ENCODE measurements around the gene SMIM38.

The SMIM38 gene

DNA sequence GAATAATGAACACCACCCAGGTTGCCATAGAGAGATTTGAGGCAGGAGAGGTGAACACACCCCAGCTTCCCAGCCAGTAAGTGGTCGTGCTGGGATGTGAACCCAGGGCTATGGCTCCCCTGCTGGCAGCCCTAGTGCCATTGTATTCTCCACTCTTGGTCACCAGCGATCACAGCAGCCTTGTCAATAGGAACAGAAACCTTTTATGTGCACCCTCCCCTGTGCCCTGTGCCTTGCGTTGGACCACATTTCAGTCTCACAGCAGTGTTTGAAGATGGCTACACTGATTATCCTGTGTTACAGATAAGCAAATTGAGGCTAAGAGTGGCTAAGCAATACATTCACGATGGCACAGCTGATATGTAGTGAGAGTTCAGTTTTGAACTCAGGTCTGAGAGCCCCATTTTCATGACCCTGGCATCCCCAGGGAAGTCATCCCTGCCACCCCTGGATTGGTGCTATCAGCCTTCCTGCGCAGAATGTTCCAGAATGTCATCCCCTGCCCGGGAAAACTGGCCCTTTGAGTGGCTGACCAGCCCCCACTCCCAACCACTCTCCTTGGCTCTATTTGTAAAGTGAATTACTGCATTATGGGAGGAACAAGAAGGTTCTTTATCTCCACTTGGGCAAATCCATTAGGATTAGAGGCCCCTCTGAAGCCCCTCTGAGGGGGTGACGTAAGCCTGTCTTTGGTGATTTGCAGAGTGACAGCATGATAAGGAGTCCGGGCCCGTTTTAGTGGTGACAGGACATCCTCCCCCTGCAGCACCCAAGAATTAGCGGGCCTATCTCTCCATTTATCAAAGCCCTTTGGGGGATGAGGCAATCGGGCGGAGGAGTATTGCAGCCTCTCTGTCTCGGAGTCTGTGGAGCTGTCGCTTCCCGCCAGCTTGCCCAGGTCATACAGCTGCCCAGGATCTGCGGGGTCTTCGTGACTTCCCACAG, 30.9 kb downstream of the SMIM38 start:
- no peak for DNase-seq

DNA sequence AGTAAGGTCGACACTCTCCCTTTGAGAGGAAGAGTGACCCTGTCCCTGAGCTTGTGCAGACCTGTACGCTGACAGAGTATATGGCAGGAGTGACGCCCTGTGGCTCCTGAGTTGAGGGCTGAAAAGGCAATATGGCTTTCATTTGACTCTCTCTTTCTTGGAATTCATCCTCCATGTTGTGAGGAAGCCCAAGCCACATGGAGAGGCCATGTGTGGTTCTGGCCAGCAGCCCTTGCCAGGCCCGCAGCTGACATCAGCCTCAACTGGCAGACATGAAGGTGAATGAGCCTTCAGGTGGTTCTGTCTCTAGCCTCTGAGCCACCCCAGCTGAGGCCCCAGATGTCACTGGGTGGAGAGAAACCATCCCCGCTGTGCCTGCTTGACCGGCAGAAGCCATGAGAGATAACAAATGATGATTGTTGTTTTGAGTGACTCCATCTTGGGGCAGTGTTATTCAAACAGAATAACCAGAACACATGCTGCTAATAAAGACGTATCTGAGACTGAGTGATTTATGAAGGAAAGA, 31.9 kb downstream of the SMIM38 start:
- no peak for DNase-seq

DNA sequence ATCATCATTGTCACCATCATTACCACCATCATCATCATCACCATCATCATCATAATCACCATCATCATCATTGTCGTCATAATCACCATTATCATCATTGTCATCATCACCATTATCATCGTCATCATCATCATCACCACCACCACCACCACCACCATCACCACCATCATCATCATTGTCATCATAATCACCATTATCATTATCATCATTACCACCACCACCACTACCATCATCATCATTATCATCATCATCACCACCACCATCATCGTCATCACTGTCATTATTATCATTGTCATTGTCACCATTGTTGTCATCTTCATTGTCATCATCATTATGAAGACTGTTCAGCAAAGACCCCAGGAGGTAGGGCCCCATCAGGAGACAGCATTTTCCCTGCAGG, 33.3 kb downstream of the SMIM38 start:
- no peak for DNase-seq

- no peak for DNase-seq
These were observed 35.2 kb downstream of the SMIM38 start for GRCh38 chr11:69190796-69191536.

GRCh38 chr11:69192301-69192721, 36.6 kb downstream of the SMIM38 start:
- no peak for DNase-seq

GRCh38 chr11:69193151-69193550, 37.4 kb downstream of the SMIM38 start:
- DNase-seq: no peak

GRCh38 chr11:69193629-69194028, 37.9 kb downstream of the SMIM38 start:
- DNase-seq: peak; percentile 13

- DNase-seq: no peak
These were observed 38.7 kb downstream of the SMIM38 start for GRCh38 chr11:69194396-69194795.

DNA sequence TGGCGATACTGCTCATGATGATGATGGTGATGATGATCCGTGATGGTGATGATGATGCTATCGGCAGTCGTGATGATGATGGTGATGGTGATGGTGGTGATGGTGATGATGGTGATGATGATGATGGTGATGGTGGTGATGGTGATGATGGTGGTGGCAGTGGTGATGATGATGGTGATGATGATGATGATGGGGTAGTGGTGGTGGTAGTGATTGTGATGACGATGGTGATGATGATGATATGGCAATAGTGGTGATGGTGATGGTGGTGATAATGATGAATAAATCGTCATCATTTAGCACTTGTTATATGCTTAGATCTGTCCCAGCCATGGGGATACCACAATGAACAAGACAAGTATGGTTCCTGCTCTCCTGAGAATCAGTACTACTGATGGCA, 39.2 kb downstream of the SMIM38 start:
- no peak for DNase-seq

DNA sequence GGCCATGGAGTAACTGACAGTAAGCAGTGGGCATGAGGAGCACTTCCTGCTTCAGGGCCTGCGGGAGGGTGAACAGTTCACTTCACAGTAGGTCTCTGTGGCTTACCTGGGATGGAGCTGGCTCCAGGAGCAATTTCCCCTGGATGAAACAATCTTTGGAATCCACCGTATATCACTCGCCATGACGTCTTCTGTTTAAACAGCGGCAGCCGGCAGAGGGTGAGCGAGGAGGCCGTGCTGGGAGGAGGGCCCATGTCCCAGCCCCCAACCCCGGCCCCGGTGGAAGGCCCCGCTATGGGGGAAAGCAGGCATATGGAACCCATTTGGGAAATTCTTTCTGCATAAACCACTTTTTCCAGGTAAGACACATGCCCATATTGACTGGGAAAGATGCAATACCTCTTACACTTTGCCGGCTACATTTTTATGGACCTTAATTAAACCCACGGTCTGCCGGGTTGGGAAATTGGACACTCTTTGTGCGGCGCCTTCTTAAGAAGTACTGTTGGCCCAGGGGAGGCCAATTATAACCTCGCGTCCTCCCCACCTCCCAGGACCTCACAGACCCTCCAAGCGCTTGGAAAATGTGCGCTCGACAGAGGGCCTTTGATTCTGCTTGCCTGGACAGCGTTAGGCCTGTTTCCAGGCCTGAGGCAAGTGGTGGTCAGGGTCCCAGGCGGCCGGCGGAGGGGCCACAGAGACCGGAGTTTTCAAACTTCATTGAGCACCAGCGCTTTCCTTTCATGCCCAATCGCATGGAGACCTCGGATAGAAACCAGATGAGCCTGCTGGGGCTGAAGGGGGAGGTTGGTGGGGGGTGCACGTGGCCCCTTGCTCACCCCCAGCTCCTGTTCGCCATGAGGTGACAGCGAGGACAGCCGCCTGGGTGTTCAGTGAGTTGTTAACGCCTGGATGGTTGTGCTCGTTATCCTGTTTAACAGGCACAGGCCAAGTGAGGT, 40.4 kb downstream of the SMIM38 start:
- DNase-seq: no peak

DNA sequence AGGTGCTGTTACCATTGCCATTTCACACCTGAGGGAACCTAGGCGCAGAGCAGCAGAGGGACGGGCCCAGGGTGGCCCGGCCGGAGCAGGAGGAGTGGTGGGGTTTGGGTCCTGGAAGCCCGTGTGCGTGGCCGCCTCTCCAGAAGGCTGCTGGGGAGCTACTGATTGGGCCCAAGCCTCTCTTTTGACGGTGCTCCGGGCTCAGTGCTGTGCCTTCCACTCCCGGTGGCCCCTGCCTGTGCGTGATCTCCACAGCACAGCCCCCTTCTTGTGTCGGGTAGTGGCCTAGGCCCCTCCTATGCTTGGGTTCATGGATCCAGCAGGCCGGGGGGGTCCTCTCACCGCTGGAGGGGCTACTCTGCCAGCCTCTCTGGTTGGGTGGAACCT, 41.0 kb downstream of the SMIM38 start:
- DNase-seq: no peak

DNA sequence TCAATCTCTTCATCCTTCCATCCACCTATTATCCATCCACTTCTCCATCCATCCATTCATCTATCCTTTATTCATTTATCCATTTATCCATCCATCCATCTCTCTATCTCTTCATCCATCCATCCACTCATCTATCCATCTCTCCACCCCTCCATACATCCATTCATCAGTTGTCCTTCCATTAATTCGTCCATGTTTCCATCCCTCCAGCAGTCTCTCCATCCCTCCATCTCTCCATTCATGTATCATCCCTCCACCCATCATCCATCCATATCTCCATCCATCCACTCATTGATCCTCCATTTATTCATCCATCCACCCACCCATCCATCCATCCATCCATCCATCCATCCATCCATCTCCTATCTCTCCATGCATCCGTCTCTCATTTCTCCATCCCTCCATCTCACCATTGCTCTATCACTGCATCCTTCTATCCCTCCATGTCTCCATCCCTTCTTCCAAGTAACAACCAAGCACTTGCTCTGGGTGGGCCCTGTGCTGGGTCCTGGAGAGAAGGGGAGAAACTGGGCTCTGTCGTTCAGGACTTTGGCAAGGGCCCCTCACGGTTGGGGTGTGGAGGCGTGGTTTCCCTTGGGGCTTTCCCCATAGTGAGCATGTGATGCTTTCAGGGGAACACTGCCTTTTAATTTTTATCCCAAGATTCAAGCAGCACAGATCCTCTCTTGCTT, 43.3 kb downstream of the SMIM38 start:
- DNase-seq: no peak

- no peak for DNase-seq
These were observed 44.0 kb downstream of the SMIM38 start for GRCh38 chr11:69199583-69200315.

- no peak for DNase-seq
These were observed 44.8 kb downstream of the SMIM38 start for GRCh38 chr11:69200331-69201065.

DNA sequence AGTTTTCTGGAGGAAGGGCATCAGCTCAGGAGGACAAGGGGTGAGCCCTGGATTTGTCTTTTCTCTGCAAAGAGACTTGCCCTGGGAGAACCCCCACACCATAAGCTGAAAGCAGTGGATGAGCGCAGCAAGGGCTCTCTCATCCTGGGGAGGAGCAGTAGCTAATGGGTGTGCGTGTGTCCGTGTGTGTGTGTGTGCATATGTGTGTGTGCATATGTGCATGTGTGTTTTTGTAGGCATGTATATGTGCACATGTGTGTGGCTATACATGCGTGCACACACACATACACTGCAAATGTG, 45.3 kb downstream of the SMIM38 start:
- DNase-seq: no peak

DNA sequence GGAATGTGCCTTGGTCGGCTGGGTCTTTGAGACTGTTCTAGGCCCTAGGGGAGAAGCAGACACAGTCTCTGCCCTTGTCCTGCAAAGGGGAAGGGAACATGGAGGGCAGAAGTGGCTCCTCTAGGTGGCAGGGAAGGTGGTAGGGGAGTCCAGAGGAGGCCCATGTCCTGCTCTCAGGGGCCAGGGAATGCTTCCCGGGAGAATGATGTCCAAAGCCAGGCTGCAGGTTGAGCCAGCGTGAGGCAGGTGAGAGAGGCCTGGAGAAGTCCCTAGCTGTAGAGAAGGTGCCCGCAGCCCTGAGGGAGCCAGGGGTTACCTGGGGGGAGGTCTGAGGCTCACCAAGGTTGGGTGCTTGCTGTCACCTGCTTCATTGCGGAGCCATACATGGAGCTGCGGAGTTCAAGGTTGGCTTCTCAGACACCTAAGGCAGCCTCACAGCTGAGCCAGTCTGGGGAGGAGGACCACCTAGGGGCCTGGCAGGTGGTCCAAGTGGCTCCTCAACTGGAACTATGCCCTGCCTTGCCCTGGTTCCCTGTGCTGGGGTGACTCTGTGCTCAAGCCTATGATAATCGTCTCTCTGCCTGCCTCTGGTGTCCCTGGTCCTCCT, 46.1 kb downstream of the SMIM38 start:
- DNase-seq: no peak

DNA sequence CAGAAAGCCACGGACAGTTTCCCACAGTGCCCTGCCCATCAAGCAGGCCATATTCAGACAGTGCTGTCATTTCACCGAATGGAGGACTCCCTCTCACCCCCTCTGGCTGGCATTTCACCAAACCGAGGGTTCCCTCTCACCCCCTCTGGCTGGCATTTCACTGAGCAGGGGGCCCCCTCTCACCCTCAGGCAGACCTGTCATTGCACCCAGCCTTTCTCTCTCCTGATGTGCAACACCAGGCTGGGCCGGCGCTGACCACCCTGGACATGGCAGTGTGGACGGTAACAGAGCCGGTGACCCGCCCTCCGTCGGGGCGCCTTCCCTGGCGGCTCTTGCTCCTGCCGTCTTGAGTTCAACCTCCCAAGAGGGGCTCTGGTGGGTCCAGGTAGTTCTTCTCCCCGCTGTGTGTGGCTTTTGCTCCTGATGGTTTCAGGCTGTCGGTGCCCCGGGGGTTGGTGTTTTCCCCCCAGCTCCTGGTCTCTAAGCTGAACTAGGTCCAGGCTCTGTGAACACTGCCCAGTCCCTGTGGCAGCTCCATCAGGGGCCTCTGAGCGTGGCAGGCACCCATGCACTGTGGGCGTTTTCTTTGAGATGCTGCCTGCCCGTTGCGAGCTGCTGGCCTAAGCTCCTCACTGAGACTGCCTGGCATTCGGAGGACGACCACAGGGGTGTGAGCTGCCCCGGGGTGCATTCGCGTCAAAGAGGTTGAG, 46.9 kb downstream of the SMIM38 start:
- no peak for DNase-seq

DNA sequence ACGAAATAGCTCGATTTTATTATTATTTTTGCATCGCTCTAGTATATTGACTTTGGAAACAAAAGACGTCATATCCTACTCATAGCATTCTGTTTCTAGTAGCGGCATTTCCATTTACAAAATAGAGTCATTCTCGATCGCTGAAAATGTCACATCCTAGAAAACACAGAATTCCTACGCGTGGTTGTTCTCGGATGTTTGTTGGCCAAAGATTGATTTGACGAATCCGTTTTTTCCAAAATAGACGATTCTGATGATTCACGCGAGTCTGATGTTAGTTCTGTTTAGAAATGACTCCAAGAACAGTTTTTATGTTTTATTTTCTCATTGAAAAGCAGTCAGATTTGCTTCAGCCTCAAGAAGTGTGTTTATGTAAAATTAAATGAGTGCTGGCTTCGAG, 47.6 kb downstream of the SMIM38 start:
- DNase-seq: no peak

DNA sequence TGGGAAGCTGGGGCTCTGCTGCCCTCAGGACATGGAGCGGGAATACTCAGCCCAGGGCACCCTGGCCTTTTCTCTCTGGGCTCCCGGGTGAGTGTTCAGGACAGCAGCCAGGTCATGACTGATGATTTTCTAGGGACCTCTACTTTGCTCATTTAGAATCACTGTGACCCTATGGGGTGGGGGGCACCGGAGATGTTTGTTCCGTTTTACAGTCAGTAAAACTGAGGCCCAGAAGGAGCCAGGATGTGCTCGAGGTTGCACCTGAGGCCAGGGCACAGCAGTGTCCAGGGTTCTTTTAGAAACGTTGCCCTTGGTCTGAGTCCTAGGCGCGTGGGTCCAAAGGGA, 48.1 kb downstream of the SMIM38 start:
- no peak for DNase-seq

All from fibroblast of skin of scalp (primary cell).